ENCODE results near the gene ENAM. TPM values are rescaled to one million over a fixed set of nuclear protein-coding genes. Genes with fewer than 3 reads are reported as not detected.
"Not testable (repeated sequence)": the region's sequence is repeated elsewhere in the genome, so short reads cannot be mapped to it uniquely, and the experiment has no call there.

The ENAM gene
- total and polyA plus RNA-seq, 2 donors (not counting 3 experiments of a cell fraction or from before 2014, with no cell fraction given): 0.07 TPM; not detected in 1

- intact Hi-C loops (cut with micrococcal nuclease): no loop called here
- no peak for TF ChIP-seq FOS (IDR thresholded peaks at IDR 0.05; ENCODE audit: borderline replicate concordance, insufficient read depth, low read length)
- no peak for TF ChIP-seq JUN (IDR thresholded peaks at IDR 0.05; ENCODE audit: borderline replicate concordance, insufficient read depth, insufficient read length, low read depth)
- no peak for TF ChIP-seq POLR2AphosphoS5 (IDR thresholded peaks at IDR 0.05; ENCODE audit: insufficient read depth, low read depth, low read length)
- TF ChIP-seq GATA2 (IDR thresholded peaks at IDR 0.05; ENCODE audit: insufficient read depth, insufficient read length, low read depth, low read length): no peak
- TF ChIP-seq POLR2A (IDR thresholded peaks at IDR 0.05; ENCODE audit: low read depth, low read length): no peak
- TF ChIP-seq, protein P1, sequence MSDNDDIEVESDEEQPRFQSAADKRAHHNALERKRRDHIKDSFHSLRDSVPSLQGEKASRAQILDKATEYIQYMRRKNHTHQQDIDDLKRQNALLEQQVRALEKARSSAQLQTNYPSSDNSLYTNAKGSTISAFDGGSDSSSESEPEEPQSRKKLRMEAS (IDR thresholded peaks at IDR 0.05; ENCODE audit: insufficient read depth, insufficient read length): no peak
- TF ChIP-seq, protein P2, sequence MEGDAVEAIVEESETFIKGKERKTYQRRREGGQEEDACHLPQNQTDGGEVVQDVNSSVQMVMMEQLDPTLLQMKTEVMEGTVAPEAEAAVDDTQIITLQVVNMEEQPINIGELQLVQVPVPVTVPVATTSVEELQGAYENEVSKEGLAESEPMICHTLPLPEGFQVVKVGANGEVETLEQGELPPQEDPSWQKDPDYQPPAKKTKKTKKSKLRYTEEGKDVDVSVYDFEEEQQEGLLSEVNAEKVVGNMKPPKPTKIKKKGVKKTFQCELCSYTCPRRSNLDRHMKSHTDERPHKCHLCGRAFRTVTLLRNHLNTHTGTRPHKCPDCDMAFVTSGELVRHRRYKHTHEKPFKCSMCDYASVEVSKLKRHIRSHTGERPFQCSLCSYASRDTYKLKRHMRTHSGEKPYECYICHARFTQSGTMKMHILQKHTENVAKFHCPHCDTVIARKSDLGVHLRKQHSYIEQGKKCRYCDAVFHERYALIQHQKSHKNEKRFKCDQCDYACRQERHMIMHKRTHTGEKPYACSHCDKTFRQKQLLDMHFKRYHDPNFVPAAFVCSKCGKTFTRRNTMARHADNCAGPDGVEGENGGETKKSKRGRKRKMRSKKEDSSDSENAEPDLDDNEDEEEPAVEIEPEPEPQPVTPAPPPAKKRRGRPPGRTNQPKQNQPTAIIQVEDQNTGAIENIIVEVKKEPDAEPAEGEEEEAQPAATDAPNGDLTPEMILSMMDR (IDR thresholded peaks at IDR 0.05; ENCODE audit: extremely low read depth in 1 of 2, insufficient read depth in 1 of 2, low read depth in 1 of 2, low read length in 2 of 2): no peak
- TF ChIP-seq EZH2 (IDR thresholded peaks at IDR 0.05; ENCODE audit: borderline replicate concordance, low read depth, low read length, severe bottlenecking): no peak
- TF ChIP-seq MYC (IDR thresholded peaks at IDR 0.05; ENCODE audit: low read depth, low read length): no peak
- Histone ChIP-seq H3K4me2 (ENCODE audit: insufficient read depth, low read length) (no peak overlapping the region), H4K20me1 (replicated peaks; ENCODE audit: control insufficient read depth, extremely low read depth, insufficient read depth, low read length) (no peaks in the 10 kb centered on the region), H3K9me1 (replicated peaks; ENCODE audit: control insufficient read depth, extremely low read depth, insufficient read depth, low read length) (no peaks in the 10 kb centered on the region), H3K9me3 (replicated peaks; ENCODE audit: control insufficient read depth, insufficient read depth, low read length) (no peaks in the 10 kb centered on the region), H3K27ac (ENCODE audit: insufficient read depth, low read depth, low read length) (no peak overlapping the region), H3K79me2 (ENCODE audit: control insufficient read depth, insufficient read depth, low read length) (no peaks in the 10 kb centered on the region), H3K4me1 (ENCODE audit: control insufficient read depth, extremely low read depth, insufficient read depth, low read length) (no peaks in the 10 kb centered on the region), H3K27me3 (ENCODE audit: control insufficient read depth in 2 of 2, insufficient read depth in 2 of 2, low read length in 2 of 2) (no peaks in the 10 kb centered on the region), H3K4me3 (replicated peaks in 1 of 3; ENCODE audit: insufficient read depth in 1 of 3, low read depth in 1 of 3, low read length in 3 of 3) (no peak overlapping the region), H2AFZ (ENCODE audit: low read depth, low read length) (no peak overlapping the region), H3K36me3 (ENCODE audit: control insufficient read depth in 2 of 2, extremely low read depth in 1 of 2, insufficient read depth in 2 of 2, low read length in 2 of 2) (no peaks in the 10 kb centered on the region), H3K9ac (replicated peaks; ENCODE audit: extremely low read depth, insufficient read depth, low read length) (no peak overlapping the region)
- DNase-seq (ENCODE audit: low read depth, low spot score) (no peak), FAIRE-seq (no peak)
- no TSS peak for BruUV-seq (replicated peaks)
- POLR2A ChIA-PET: no interaction called here
- CTCF ChIA-PET: no interaction called here
- dilution Hi-C loops (cut with MboI; ENCODE audit: extremely low pct_ligation_motif_present, low sequenced_read_pairs): no loop called here
These were observed 53.2 kb downstream of the ENAM start for GRCh38 chr4:70681704-70682103.

DNA sequence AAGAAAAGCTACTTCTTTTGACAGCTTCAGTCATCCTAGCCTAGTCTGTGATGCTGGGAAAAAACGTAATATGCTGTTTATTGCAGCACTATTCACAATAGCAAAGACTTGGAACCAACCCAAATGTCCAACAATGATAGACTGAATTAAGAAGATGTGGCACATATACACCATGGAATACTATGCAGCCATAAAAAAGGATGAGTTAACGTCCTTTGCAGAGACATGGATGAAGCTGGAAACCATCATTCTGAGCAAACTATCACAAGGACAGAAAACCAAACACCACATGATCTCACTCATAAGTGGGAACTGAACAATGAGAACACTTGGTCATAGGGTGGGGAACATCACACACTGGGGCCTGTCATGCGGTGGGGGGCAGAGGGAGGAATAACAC lies 53.6 kb downstream of the ENAM start:
- H3K79me2 ChIP-seq (ENCODE audit: control insufficient read depth, insufficient read depth, low read length); H4K20me1 ChIP-seq (replicated peaks; ENCODE audit: control insufficient read depth, extremely low read depth, insufficient read depth, low read length); POLR2A ChIA-PET; CTCF ChIA-PET; H3K9ac ChIP-seq (replicated peaks; ENCODE audit: extremely low read depth, insufficient read depth, low read length); H3K27ac ChIP-seq (ENCODE audit: insufficient read depth, low read depth, low read length); dilution Hi-C loops (cut with MboI; ENCODE audit: extremely low pct_ligation_motif_present, low sequenced_read_pairs); H3K9me3 ChIP-seq (replicated peaks; ENCODE audit: control insufficient read depth, insufficient read depth, low read length); H3K36me3 ChIP-seq (ENCODE audit: control insufficient read depth in 2 of 2, extremely low read depth in 1 of 2, insufficient read depth in 2 of 2, low read length in 2 of 2); intact Hi-C loops (cut with micrococcal nuclease); H2AFZ ChIP-seq (ENCODE audit: low read depth, low read length); H3K4me1 ChIP-seq (ENCODE audit: control insufficient read depth, extremely low read depth, insufficient read depth, low read length); H3K4me2 ChIP-seq (ENCODE audit: insufficient read depth, low read length); FAIRE-seq; H3K4me3 ChIP-seq (replicated peaks in 1 of 3; ENCODE audit: insufficient read depth in 1 of 3, low read depth in 1 of 3, low read length in 3 of 3); BruUV-seq (replicated peaks); DNase-seq (ENCODE audit: low read depth, low spot score); H3K27me3 ChIP-seq (ENCODE audit: control insufficient read depth in 2 of 2, insufficient read depth in 2 of 2, low read length in 2 of 2); H3K9me1 ChIP-seq (replicated peaks; ENCODE audit: control insufficient read depth, extremely low read depth, insufficient read depth, low read length): not testable (repeated sequence)

All from endothelial cell of umbilical vein (primary cell).